Endothelial cell of umbilical vein (primary cell): ENCODE measurements around the gene ZNF146. TPM values are rescaled to one million over a fixed set of nuclear protein-coding genes. Genes with fewer than 3 reads are reported as not detected.

Source experiments
- BruUV-seq: library from RNA; stranded (reverse); fragments of 400-500 nt; replicated peaks from 2 replicates; lab custom pipeline; 2021; lab: Mats Ljungman, UMichigan
- CTCF ChIA-PET: fragments of 300-600, 350-600 bp; sonication (Branson Sonifier 250); formaldehyde crosslinking; loops from one replicate; lab custom pipeline; 2021; ENCODE audit warnings: antibody characterized with exemption, inconsistent platforms; lab: Charles Lee
- POLR2A ChIA-PET: fragments of 300-600, 350-600 bp; sonication (Branson Sonifier 250); formaldehyde crosslinking; loops from one replicate; lab custom pipeline; 2021; ENCODE audit warnings: antibody characterized with exemption, inconsistent platforms; lab: Charles Lee
- DNase-seq: peaks from one replicate; pipeline ENCODE4 v3.0.0-alpha.2; 2011; ENCODE audit warnings: low read depth, low spot score
- FAIRE-seq: peaks from 2 replicates; lab custom pipeline; 2011; peaks lifted over from hg19 to GRCh38; lab: Jason Lieb, UNC
- H2AFZ ChIP-seq: 2 replicates; pipeline ENCODE4 v1.6.0; 2012; ENCODE audit warnings: low read depth, low read length, control low read depth, inconsistent platforms
- H3K27ac ChIP-seq: 2 replicates; pipeline ENCODE4 v1.5.1; 2011; ENCODE audit warnings: low read depth, mild to moderate bottlenecking, control low read depth, low read length, moderate library complexity; ENCODE audit not compliant: insufficient read depth
- H3K27me3 ChIP-seq, 2 experiments: 2 replicates each; pipeline versions ENCODE4 v1.6.0 to v1.6.1; 2011; ENCODE audit warnings: low read length in 2 of 2, mixed read lengths in 1 of 2; ENCODE audit not compliant: control insufficient read depth in 2 of 2, insufficient read depth in 2 of 2
- H3K36me3 ChIP-seq, 2 experiments: 2 replicates in 1 of 2; 3 replicates in 1 of 2; pipeline ENCODE4 v1.5.1; 2011; ENCODE audit warnings: low read length in 2 of 2, mild to moderate bottlenecking in 1 of 2, moderate library complexity in 1 of 2; ENCODE audit not compliant: control insufficient read depth in 2 of 2, insufficient read depth in 2 of 2; ENCODE audit errors: extremely low read depth in 1 of 2
- H3K4me1 ChIP-seq: 3 replicates; pipeline ENCODE4 v1.5.1; 2011; ENCODE audit warnings: mild to moderate bottlenecking, low read length; ENCODE audit not compliant: control insufficient read depth, insufficient read depth; ENCODE audit errors: extremely low read depth
- H3K4me2 ChIP-seq: 2 replicates; pipeline ENCODE4 v1.6.1; 2011; ENCODE audit warnings: low read length, control low read depth, mixed read lengths; ENCODE audit not compliant: insufficient read depth
- H3K4me3 ChIP-seq, 3 experiments: fragments of 200-600 bp in 1 of 3; sonication (generic), shearing (Covaris generic) in 1 of 3; replicated peaks in 1 of 3; 2 replicates each; pipeline ENCODE4 v1.5.1; 2011 to 2016; ENCODE audit warnings: control low read depth in 3 of 3, low read length in 3 of 3, mild to moderate bottlenecking in 2 of 3, inconsistent platforms in 1 of 3, low read depth in 1 of 3, moderate library complexity in 1 of 3; ENCODE audit not compliant: insufficient read depth in 1 of 3
- H3K79me2 ChIP-seq: 2 replicates; pipeline ENCODE4 v1.6.0; 2012; ENCODE audit warnings: low read length, inconsistent platforms; ENCODE audit not compliant: control insufficient read depth, insufficient read depth
- H3K9ac ChIP-seq: replicated peaks from 2 replicates; pipeline ENCODE3; 2011; ENCODE audit warnings: low read length, control low read depth; ENCODE audit not compliant: insufficient read depth; ENCODE audit errors: extremely low read depth
- H3K9me1 ChIP-seq: replicated peaks from 3 replicates; pipeline ENCODE4 v1.6.0; 2011; ENCODE audit warnings: mild to moderate bottlenecking, low read length; ENCODE audit not compliant: control insufficient read depth, insufficient read depth; ENCODE audit errors: extremely low read depth
- H3K9me3 ChIP-seq: replicated peaks from 2 replicates; pipeline ENCODE4 v1.5.1; 2012; ENCODE audit warnings: low read length, inconsistent platforms; ENCODE audit not compliant: control insufficient read depth, insufficient read depth
- H4K20me1 ChIP-seq: replicated peaks from 2 replicates; pipeline ENCODE3; 2011; ENCODE audit warnings: mild to moderate bottlenecking, low read length; ENCODE audit not compliant: control insufficient read depth, insufficient read depth; ENCODE audit errors: extremely low read depth
- CTCF ChIP-seq, 2 donors: IDR thresholded peaks; 1 replicate in 1 of 2; 2 replicates in 1 of 2; pipeline ENCODE4 v1.5.1; 2011; ENCODE audit warnings: low read length in 2 of 2, mild to moderate bottlenecking in 2 of 2, moderate library complexity in 2 of 2, control low read depth in 1 of 2, inconsistent platforms in 1 of 2, low read depth in 1 of 2; ENCODE audit not compliant: insufficient read depth in 1 of 2; ENCODE audit errors: extremely low read depth in 1 of 2
- EZH2 ChIP-seq: IDR thresholded peaks from 2 replicates; pipeline ENCODE4 v1.6.1; 2012; ENCODE audit warnings: borderline replicate concordance, low read depth, mild to moderate bottlenecking, moderate library complexity, low read length, inconsistent platforms; ENCODE audit not compliant: severe bottlenecking
- FOS ChIP-seq: IDR thresholded peaks from 2 replicates; pipeline ENCODE4 v1.6.1; 2011; ENCODE audit warnings: mild to moderate bottlenecking, low read length, moderate library complexity, borderline replicate concordance; ENCODE audit not compliant: insufficient read depth
- GATA2 ChIP-seq: IDR thresholded peaks from 2 replicates; pipeline ENCODE4 v1.7.0; 2011; ENCODE audit warnings: low read depth, mild to moderate bottlenecking, moderate library complexity, mixed read lengths, low read length; ENCODE audit not compliant: insufficient read length, insufficient read depth
- JUN ChIP-seq: IDR thresholded peaks from 2 replicates; pipeline ENCODE4 v1.6.1; 2011; ENCODE audit warnings: borderline replicate concordance, low read depth; ENCODE audit not compliant: insufficient read length, insufficient read depth
- MAX ChIP-seq: IDR thresholded peaks from 2 replicates; pipeline ENCODE4 v1.6.1; 2011; ENCODE audit not compliant: insufficient read depth, insufficient read length
- MYC ChIP-seq: IDR thresholded peaks from one replicate; pipeline ENCODE4 v1.6.1; 2011; ENCODE audit warnings: mild to moderate bottlenecking, low read depth, low read length
- POLR2A ChIP-seq: IDR thresholded peaks from 2 replicates; pipeline ENCODE4 v1.6.1; 2012; ENCODE audit warnings: low read depth, mild to moderate bottlenecking, control low read depth, low read length
- POLR2AphosphoS5 ChIP-seq: IDR thresholded peaks from 2 replicates; pipeline ENCODE4 v1.6.1; 2012; ENCODE audit warnings: low read depth, mild to moderate bottlenecking, control low read depth, low read length, moderate library complexity; ENCODE audit not compliant: insufficient read depth
- dilution Hi-C: fragments of 300-500 bp; cut with MboI; formaldehyde crosslinking; loops from one replicate; pipeline ENCODE4 v1.15.0; 2019; ENCODE audit warnings: low sequenced_read_pairs; ENCODE audit not compliant: extremely low pct_ligation_motif_present
- intact Hi-C: fragments of 100-400 bp; cut with micrococcal nuclease; formaldehyde crosslinking; loops from one replicate; pipeline ENCODE4 v1.10.0; 2022
- polyA plus RNA-seq, 4 experiments: library from polyadenylated mRNA; depleted of rRNA in 3 of 4; stranded (reverse) in 3 of 4; unstranded in 1 of 4; fragments of >200 nt; gene quantifications; 2 replicates each; pipeline versions ENCODE4 v1.2.1 to v1.2.3, GENCODE V29; 2011 to 2012; ENCODE audit warnings: missing spikeins in 1 of 4
- total RNA-seq: library from RNA; stranded (reverse); gene quantifications from 2 replicates; pipeline ENCODE4 v1.2.3, GENCODE V29; 2021

ZNF146 gene
- total and polyA plus RNA-seq, 2 donors (not counting 3 experiments of a cell fraction or from before 2014, with no cell fraction given): 17.8 to 63.3 TPM

- no TSS peak for BruUV-seq
- no peak for TF ChIP-seq POLR2A
- TF ChIP-seq CTCF (IDR thresholded peaks at IDR 0.05; ENCODE audit: extremely low read depth in 1 of 2, insufficient read depth in 1 of 2, low read depth in 1 of 2, low read length in 2 of 2): no peak
- TF ChIP-seq EZH2: no peak
- no peak for TF ChIP-seq FOS
- TF ChIP-seq MYC: no peak
- TF ChIP-seq MAX: no peak
- TF ChIP-seq GATA2: no peak
- TF ChIP-seq JUN: no peak
- no peak for TF ChIP-seq POLR2AphosphoS5
- intact Hi-C loops: no loop called here
- no peak overlapping the region for H3K4me3 ChIP-seq
- no peaks in the 10 kb centered on the region for H4K20me1 ChIP-seq
- dilution Hi-C loops: no loop called here
- H3K9me1 ChIP-seq: no peaks in the 10 kb centered on the region
- ChIA-PET POLR2A (no interaction called here), CTCF (no interaction called here)
- H3K27me3 ChIP-seq: no peaks in the 10 kb centered on the region
- no peak overlapping the region for H3K27ac ChIP-seq
- no peaks in the 10 kb centered on the region for H3K79me2 ChIP-seq
- peaks cover 30 to 41% of the 10 kb centered on the region in 2 experiments for H3K36me3 ChIP-seq
- no peak overlapping the region for H3K9ac ChIP-seq
- no peak for DNase-seq
- H3K9me3 ChIP-seq: peaks cover 10% of the 10 kb centered on the region
- H3K4me2 ChIP-seq: no peak overlapping the region
- H3K4me1 ChIP-seq: no peaks in the 10 kb centered on the region
- no peak overlapping the region for H2AFZ ChIP-seq
- FAIRE-seq: no peak
Measured at GRCh38 chr19:36236304-36236945, 21.5 kb downstream of the ZNF146 start.
